Aorta (tissue), 5 donors: ENCODE data around the gene PTPRO. TPM values are rescaled to one million over a fixed set of nuclear protein-coding genes. Genes with fewer than 3 reads are reported as not detected.
A peak's percentile ranks its signal among the peaks of the same experiment; 100 is the strongest.

ENCODE experiments used
- ATAC-seq: fragments of 200-7000 bp; cut with Tn5 transposase; one replicate; pipeline ENCODE4 v1.9.1; 2022; ENCODE audit warnings: moderate library complexity; ENCODE audit not compliant: low FRiP score
- DNase-seq, 2 donors: peaks; one replicate each; pipeline ENCODE4 v3.0.0-alpha.2; 2020
- H3K27ac ChIP-seq, 2 donors: one replicate each; pipeline ENCODE4 v1.5.1; 2013; ENCODE audit warnings: low read length in 2 of 2, mild to moderate bottlenecking in 2 of 2, moderate library complexity in 2 of 2, control low read depth in 1 of 2, inconsistent platforms in 1 of 2, low read depth in 1 of 2
- H3K27me3 ChIP-seq, 2 donors: one replicate each; pipeline ENCODE4 v1.6.1; 2013; ENCODE audit warnings: control low read depth in 1 of 2, low read length in 1 of 2, mild to moderate bottlenecking in 1 of 2, moderate library complexity in 1 of 2; ENCODE audit not compliant: insufficient read depth in 2 of 2, control insufficient read depth in 1 of 2
- H3K36me3 ChIP-seq, 2 donors: one replicate each; pipeline ENCODE4 v1.6.1; 2013; ENCODE audit warnings: control low read depth in 1 of 2, low read length in 1 of 2, mild to moderate bottlenecking in 1 of 2; ENCODE audit not compliant: insufficient read depth in 2 of 2, control insufficient read depth in 1 of 2
- H3K4me1 ChIP-seq, 2 donors: one replicate each; pipeline ENCODE4 v1.6.1; 2013; ENCODE audit warnings: low read length in 2 of 2, control low read depth in 1 of 2, mild to moderate bottlenecking in 1 of 2, moderate library complexity in 1 of 2; ENCODE audit not compliant: insufficient read depth in 2 of 2, control insufficient read depth in 1 of 2
- H3K4me3 ChIP-seq, 2 donors: one replicate each; pipeline ENCODE4 v1.5.1; 2013; ENCODE audit warnings: low read length in 2 of 2, control low read depth in 1 of 2, mild to moderate bottlenecking in 1 of 2
- H3K9me3 ChIP-seq: one replicate; pipeline ENCODE4 v1.6.1; 2013; ENCODE audit warnings: mild to moderate bottlenecking, low read length; ENCODE audit not compliant: control insufficient read depth
- WGBS, 2 donors: extraction: QIAGEN DNeasy Blood & Tissue Kit; methylation state at CpG; one replicate each; pipeline ENCODE4 v1.1.7; 2013; 5-methylcytosine and 5-hydroxymethylcytosine counted together
- intact Hi-C, 2 donors: fragments of 100-400 bp; cut with DNase I; formaldehyde crosslinking; loops; one replicate each; pipeline versions ENCODE4 v1.14.2 to v1.15.0; 2022
- polyA plus RNA-seq, 2 donors: library from polyadenylated mRNA; stranded (reverse); fragments of 200-250 nt; gene quantifications; one replicate each; pipeline ENCODE4 v1.2.3, GENCODE V29; 2013
- total RNA-seq, 2 donors: library from RNA; stranded (reverse); fragmentation: NEBNext Ultra II Directional; extraction: Animal tissue kit (Norgen Biotek cat#: 25700); gene quantifications; one replicate each; pipeline ENCODE4 v1.2.1, GENCODE V29; 2021
- donor health status: healthy with polysubstance abuse.
- donor health status: Bipolar disorder and iron deficiency.
- donor health status: DM: no; HTN: no; CAD: no.
- donor health status: DM: no; HTN: no; CAD: no.
- donor health status: DM: yes; HTN: yes; CAD: no.

Gene PTPRO
- total and polyA plus RNA-seq, 4 donors: 5.4 to 16.1 (median 9.9) TPM

GRCh38 chr12:15527201-15528080 is 205.1 kb downstream of the PTPRO start:
- peak; percentile 74 to 82 for DNase-seq

GRCh38 chr12:15528666-15529065 is 206.4 kb downstream of the PTPRO start:
- no peak for ATAC-seq
- DNase-seq: no peak
- no peaks in the 10 kb centered on the region for H3K36me3 ChIP-seq
- H3K9me3 ChIP-seq: no peaks in the 10 kb centered on the region
- H3K4me3 ChIP-seq: no peak overlapping the region
- H3K27ac ChIP-seq: no peak overlapping the region
- whole genome bisulfite sequencing, 2 donors: 96 to 98% methylated on average over 2 of the region's 2 CpGs
- intact Hi-C loops: loop anchor here (10.0 kb wide), 4 partner anchors 384 to 804 kb away; partner anchors contain the start of gene ART4 (in 1 of the 2)
- H3K4me1 ChIP-seq: no peaks in the 10 kb centered on the region
- H3K27me3 ChIP-seq: no peaks in the 10 kb centered on the region

More at GRCh38 chr12:15527201-15528080, 205.1 kb downstream of the PTPRO start:
- Histone ChIP-seq H3K9me3 (no peaks in the 10 kb centered on the region), H3K27ac (no peak overlapping the region), H3K4me3 (no peak overlapping the region), H3K36me3 (no peaks in the 10 kb centered on the region), H3K27me3 (no peaks in the 10 kb centered on the region), H3K4me1 (no peaks in the 10 kb centered on the region)
- WGBS, 2 donors: 76 to 84% methylated on average over 8 of the region's 8 CpGs
- intact Hi-C loops: loop anchor here (10.0 kb wide), 4 partner anchors 383 to 803 kb away; partner anchors contain the start of gene ART4 (in 1 of the 2)
- ATAC-seq: no peak

GRCh38 chr12:15530361-15530760 is 208.1 kb downstream of the PTPRO start:
- no peaks in the 10 kb centered on the region for H3K27me3 ChIP-seq
- no peak overlapping the region for H3K27ac ChIP-seq
- no peak for ATAC-seq
- peaks cover 0 to 8% of the 10 kb centered on the region in 2 donors for H3K4me1 ChIP-seq
- intact Hi-C loops: loop anchor here in 1 of 2 donors (5.0 kb wide), 1 partner anchor 327 kb away; no protein-coding TSS in a partner anchor
- no peak overlapping the region for H3K4me3 ChIP-seq
- no peaks in the 10 kb centered on the region for H3K9me3 ChIP-seq
- DNase-seq: no peak
- 91 to 100% methylated on average over 1 of the region's 1 CpG for WGBS, 2 donors
- H3K36me3 ChIP-seq: no peaks in the 10 kb centered on the region

GRCh38 chr12:15532364-15532977 is 210.2 kb downstream of the PTPRO start:
- H3K27ac ChIP-seq: no peak overlapping the region
- ATAC-seq (no peak), DNase-seq (no peak)
- no peaks in the 10 kb centered on the region for H3K36me3 ChIP-seq
- no peak overlapping the region for H3K4me3 ChIP-seq
- H3K9me3 ChIP-seq: no peaks in the 10 kb centered on the region
- peaks cover 7 to 11% of the 10 kb centered on the region in 2 donors for H3K4me1 ChIP-seq
- 40 to 51% methylated on average over 3 of the region's 3 CpGs for WGBS, 2 donors
- intact Hi-C loops: loop anchor here (1.0 to 5.0 kb wide), 4 partner anchors 51 to 325 kb away; no protein-coding TSS in a partner anchor
- H3K27me3 ChIP-seq: no peaks in the 10 kb centered on the region

- DNase-seq (no peak), ATAC-seq (no peak)
- H3K9me3 ChIP-seq: no peaks in the 10 kb centered on the region
- intact Hi-C loops: loop anchor here in 1 of 2 donors (5.0 kb wide), 1 partner anchor 323 kb away; no protein-coding TSS in a partner anchor
- WGBS, 2 donors: 84 to 87% methylated on average over 3 of the region's 3 CpGs
- no peak overlapping the region for H3K4me3 ChIP-seq
- no peaks in the 10 kb centered on the region for H3K36me3 ChIP-seq
- peak overlapping the region; percentile 89 to 98 for H3K27ac ChIP-seq
- no peaks in the 10 kb centered on the region for H3K27me3 ChIP-seq
- H3K4me1 ChIP-seq: peaks cover 7 to 13% of the 10 kb centered on the region in 2 donors
Observed at GRCh38 chr12:15534322-15534721, 212.0 kb downstream of the PTPRO start.

- peak overlapping the region; percentile 89 to 98 for H3K27ac ChIP-seq
- DNase-seq: no peak
- WGBS, 2 donors: 66 to 76% methylated on average over 5 of the region's 5 CpGs
- H3K4me3 ChIP-seq: no peak overlapping the region
- H3K36me3 ChIP-seq: no peaks in the 10 kb centered on the region
- H3K4me1 ChIP-seq: peaks cover 7 to 13% of the 10 kb centered on the region in 2 donors
- H3K9me3 ChIP-seq: no peaks in the 10 kb centered on the region
- intact Hi-C loops: loop anchor here in 1 of 2 donors (5.0 kb wide), 1 partner anchor 322 kb away; no protein-coding TSS in a partner anchor
- H3K27me3 ChIP-seq: no peaks in the 10 kb centered on the region
- no peak for ATAC-seq
Observed at GRCh38 chr12:15534874-15535273, 212.6 kb downstream of the PTPRO start.

GRCh38 chr12:15535352-15535781 is 213.1 kb downstream of the PTPRO start:
- Histone ChIP-seq H3K4me3 (no peak overlapping the region), H3K27ac (peak overlapping the region; percentile 89 to 98), H3K4me1 (peaks cover 9 to 13% of the 10 kb centered on the region in 2 donors), H3K36me3 (no peaks in the 10 kb centered on the region), H3K9me3 (no peaks in the 10 kb centered on the region), H3K27me3 (no peaks in the 10 kb centered on the region)
- ATAC-seq (peak; percentile 43), DNase-seq (no peak)
- WGBS, 2 donors: 4% methylated on average over 6 of the region's 6 CpGs
- intact Hi-C loops: no loop called here

- H3K36me3 ChIP-seq: no peaks in the 10 kb centered on the region
- no peak for DNase-seq
- ATAC-seq: no peak
- peaks cover 9 to 13% of the 10 kb centered on the region in 2 donors for H3K4me1 ChIP-seq
- no peak overlapping the region for H3K4me3 ChIP-seq
- peak overlapping the region; percentile 98 to 99 for H3K27ac ChIP-seq
- 72 to 78% methylated on average over 4 of the region's 4 CpGs for WGBS, 2 donors
- no peaks in the 10 kb centered on the region for H3K9me3 ChIP-seq
- no peaks in the 10 kb centered on the region for H3K27me3 ChIP-seq
- intact Hi-C loops: no loop called here
Observed at GRCh38 chr12:15536446-15536845, 214.1 kb downstream of the PTPRO start.
